GM21526 (cell line): Measurements from ENCODE around the gene CD302.
"Not testable (repeated sequence)": the region's sequence is repeated elsewhere in the genome, so short reads cannot be mapped to it uniquely, and the experiment has no call there.

ENCODE experiments used
- ATAC-seq: cut with Tn5 transposase; IDR thresholded peaks from one replicate; pipeline ENCODE4 v1.9.1; 2021; ENCODE audit warnings: moderate library complexity; ENCODE audit not compliant: unreplicated experiment, low FRiP score

The CD302 gene

GRCh38 chr2:159797543-159798375, at the start of gene CD302:
TSS of gene CD302 (minus strand) at chr2:159798208. CDS start at chr2:159798198, 10 bp downstream.
- ATAC-seq, result peak; percentile 51

GRCh38 chr2:159846564-159846963, 48.6 kb upstream of the CD302 start:
- no peak for ATAC-seq

GRCh38 chr2:159840616-159841015, 42.6 kb upstream of the CD302 start:
- ATAC-seq, result no peak

GRCh38 chr2:159832858-159833257, 34.9 kb upstream of the CD302 start:
- no peak for ATAC-seq

- no peak for ATAC-seq
Observed at GRCh38 chr2:159832026-159832425, 34.0 kb upstream of the CD302 start.

GRCh38 chr2:159829376-159829775, 31.4 kb upstream of the CD302 start:
- no peak for ATAC-seq

GRCh38 chr2:159828738-159829137, 30.7 kb upstream of the CD302 start:
- ATAC-seq, result no peak

GRCh38 chr2:159822478-159822833, 24.4 kb upstream of the CD302 start:
- not testable (repeated sequence) for ATAC-seq

GRCh38 chr2:159821775-159822477, 23.9 kb upstream of the CD302 start:
- not testable (repeated sequence) for ATAC-seq

GRCh38 chr2:159818940-159819339, 20.9 kb upstream of the CD302 start:
- no peak for ATAC-seq

GRCh38 chr2:159817283-159817682, 19.3 kb upstream of the CD302 start:
- no peak for ATAC-seq

- no peak for ATAC-seq
Observed at GRCh38 chr2:159811232-159811631, 13.2 kb upstream of the CD302 start.

- no peak for ATAC-seq
Observed at GRCh38 chr2:159808032-159808425, 10.0 kb upstream of the CD302 start.

GRCh38 chr2:159807183-159808031, 9.4 kb upstream of the CD302 start:
- ATAC-seq, result no peak

- ATAC-seq, result no peak
Observed at GRCh38 chr2:159804941-159805340, 6.9 kb upstream of the CD302 start.

GRCh38 chr2:159803235-159803962, 5.4 kb upstream of the CD302 start:
- no peak for ATAC-seq

- no peak for ATAC-seq
Observed at GRCh38 chr2:159802673-159803072, 4.7 kb upstream of the CD302 start.

- no peak for ATAC-seq
Observed at GRCh38 chr2:159799833-159800232, 1.8 kb upstream of the CD302 start.

GRCh38 chr2:159798376-159798725, 343 bp upstream of the CD302 start:
- ATAC-seq, result no peak

- ATAC-seq, result no peak
Observed at GRCh38 chr2:159797225-159797542, 824 bp downstream of the CD302 start.
